B cell (primary cell): ENCODE data around the gene TRAF5. TPM values are rescaled to one million over a fixed set of nuclear protein-coding genes. Genes with fewer than 3 reads are reported as not detected.
A peak's percentile ranks its signal among the peaks of the same experiment; 100 is the strongest.

ENCODE experiments used
- ATAC-seq: fragments of 200-7000 bp; cut with Tn5 transposase; one replicate; pipeline ENCODE4 v1.10.0; 2021; ENCODE audit warnings: low read depth, mild to moderate bottlenecking, moderate number of reproducible peaks, moderate library complexity
- CTCF ChIA-PET: fragments of 350-600 bp; sonication (Branson Sonifier 250); formaldehyde crosslinking; loops from one replicate; lab custom pipeline; 2021; ENCODE audit warnings: antibody characterized with exemption, inconsistent platforms; lab: Charles Lee
- POLR2A ChIA-PET: fragments of 350-600 bp; sonication (Branson Sonifier 250); formaldehyde crosslinking; loops from one replicate; lab custom pipeline; 2021; ENCODE audit warnings: antibody characterized with exemption; lab: Charles Lee
- DNase-seq: peaks from one replicate; pipeline ENCODE4 v3.0.0; 2013
- H2AFZ ChIP-seq: 2 replicates; pipeline ENCODE4 v1.6.1; 2012; ENCODE audit warnings: mild to moderate bottlenecking, low read depth, low read length; ENCODE audit not compliant: insufficient read depth, poor library complexity, severe bottlenecking
- H3K27ac ChIP-seq, 2 donors: 1 replicate in 1 of 2; 2 replicates in 1 of 2; pipeline ENCODE4 v1.5.1; 2012 to 2013; ENCODE audit warnings: low read length in 2 of 2, mild to moderate bottlenecking in 2 of 2, moderate library complexity in 1 of 2
- H3K27me3 ChIP-seq, 4 experiments: fragments of 200-600 bp in 1 of 4; sonication (generic) in 1 of 4; replicated peaks in 1 of 4; 1 replicate in 2 of 4; 2 replicates in 2 of 4; pipeline versions ENCODE4 v1.6.1 to v1.7.0; 2013 to 2016; ENCODE audit warnings: low read length in 3 of 4, mild to moderate bottlenecking in 2 of 4, mixed read lengths in 1 of 4, moderate library complexity in 1 of 4; ENCODE audit not compliant: insufficient read depth in 4 of 4, control insufficient read depth in 3 of 4; ENCODE audit errors: control extremely low read depth in 1 of 4
- H3K36me3 ChIP-seq, 2 experiments: replicated peaks in 1 of 2; 1 replicate in 1 of 2; 2 replicates in 1 of 2; pipeline versions ENCODE4 v1.6.1 to v1.7.1; 2013; ENCODE audit warnings: low read length in 1 of 2; ENCODE audit not compliant: insufficient read depth in 2 of 2, control insufficient read depth in 1 of 2; ENCODE audit errors: control extremely low read depth in 1 of 2, extremely low read depth in 1 of 2
- H3K4me1 ChIP-seq, 2 donors: fragments of 200-600 bp in 1 of 2; sonication (generic) in 1 of 2; 1 replicate in 1 of 2; 2 replicates in 1 of 2; pipeline versions ENCODE4 v1.5.1 to v1.6.1; 2013 to 2017; ENCODE audit warnings: low read length in 2 of 2; ENCODE audit not compliant: control insufficient read depth in 2 of 2, insufficient read depth in 2 of 2
- H3K4me2 ChIP-seq: replicated peaks from 2 replicates; pipeline ENCODE3; 2012; ENCODE audit warnings: mild to moderate bottlenecking, low read depth, low read length; ENCODE audit not compliant: poor library complexity, severe bottlenecking
- H3K4me3 ChIP-seq, 5 experiments: fragments of 200-600 bp in 1 of 5; sonication (generic) in 1 of 5; 1 replicate in 3 of 5; 2 replicates in 2 of 5; pipeline versions ENCODE4 v1.5.1 to v1.7.0; 2011 to 2016; ENCODE audit warnings: low read length in 4 of 5, mild to moderate bottlenecking in 4 of 5, low read depth in 2 of 5, control low read depth in 1 of 5, moderate library complexity in 1 of 5; ENCODE audit not compliant: insufficient read depth in 1 of 5; ENCODE audit errors: control extremely low read depth in 1 of 5, extremely low read depth in 1 of 5
- H3K79me2 ChIP-seq: fragments of 200-600 bp; sonication (generic); one replicate; pipeline ENCODE4 v1.6.0; 2016; ENCODE audit warnings: low read length; ENCODE audit not compliant: control insufficient read depth, insufficient read depth
- H3K9ac ChIP-seq: fragments of 200-600 bp; sonication (generic); 2 replicates; pipeline ENCODE4 v1.6.1; 2017; ENCODE audit warnings: mild to moderate bottlenecking, low read length, moderate library complexity
- H3K9me3 ChIP-seq, 3 donors: one replicate each; pipeline versions ENCODE4 v1.6.1 to v1.7.1; 2013; ENCODE audit warnings: low read length in 2 of 3; ENCODE audit not compliant: control insufficient read depth in 2 of 3, insufficient read depth in 1 of 3; ENCODE audit errors: control extremely low read depth in 1 of 3
- H4K20me1 ChIP-seq: 2 replicates; pipeline ENCODE4 v1.6.0; 2012; ENCODE audit warnings: mild to moderate bottlenecking, low read length; ENCODE audit not compliant: insufficient read depth, control insufficient read depth, poor library complexity, severe bottlenecking
- H3K27ac Mint-ChIP-seq: one replicate; pipeline ENCODE4 v1.8.0; 2021; ENCODE audit warnings: mixed read lengths
- H3K27me3 Mint-ChIP-seq: one replicate; pipeline ENCODE4 v1.8.0; 2021; ENCODE audit warnings: mixed read lengths
- H3K4me1 Mint-ChIP-seq: one replicate; pipeline ENCODE4 v1.8.0; 2021; ENCODE audit warnings: mixed read lengths
- H3K4me3 Mint-ChIP-seq: one replicate; pipeline ENCODE4 v1.8.0; 2021; ENCODE audit warnings: mixed read lengths
- H3K9me3 Mint-ChIP-seq: one replicate; pipeline ENCODE4 v1.8.0; 2022; ENCODE audit warnings: mixed read lengths; ENCODE audit not compliant: insufficient read depth
- EZH2 ChIP-seq: IDR thresholded peaks from 2 replicates; pipeline ENCODE4 v1.6.1; 2012; ENCODE audit warnings: borderline replicate concordance, low read depth, mild to moderate bottlenecking, moderate library complexity, low read length; ENCODE audit not compliant: insufficient read depth, poor library complexity, severe bottlenecking
- WGBS: methylation state at CpG from one replicate; pipeline ENCODE4 v1.1.5; 2013; ENCODE audit warnings: missing lambda C conversion rate; ENCODE audit not compliant: insufficient coverage; 5-methylcytosine and 5-hydroxymethylcytosine counted together
- intact Hi-C: fragments of 100-400 bp; cut with micrococcal nuclease; formaldehyde crosslinking; loops from one replicate; pipeline ENCODE4 v1.10.0; 2022
- polyA plus RNA-seq: library from polyadenylated mRNA; depleted of rRNA; stranded (reverse); fragments of >200 nt; gene quantifications from 2 replicates; pipeline ENCODE4 v1.2.3, GENCODE V29; 2012
- total RNA-seq, 2 donors: library from RNA; stranded (reverse); fragments of 120-200 nt in 1 of 2; gene quantifications; 1 replicate in 1 of 2; 2 replicates in 1 of 2; pipeline versions ENCODE4 v1.2.3 to v1.2.4, GENCODE V29; 2013 to 2022
- TF ChIP-seq, protein P1 (sequence below): fragments of 200-600 bp; IDR thresholded peaks from one replicate; pipeline ENCODE4 v1.8.0; 2022; ENCODE audit warnings: antibody characterized with exemption, mild to moderate bottlenecking

TRAF5 gene
- total and polyA plus RNA-seq, 2 donors (not counting 1 experiment from before 2014, with no cell fraction given) = 129 to 143 TPM

- Histone ChIP-seq H3K4me2 (peak overlapping the region; percentile 79), H3K27ac (peak overlapping the region; percentile 96 to 98), H3K27me3 (no peaks in the 10 kb centered on the region), H3K36me3 (peaks cover 0 to 5% of the 10 kb centered on the region in 2 experiments), H3K9me3 (no peaks in the 10 kb centered on the region), H3K79me2 (peaks cover 8% of the 10 kb centered on the region), H2AFZ (peak overlapping the region; percentile 95), H3K9ac (peak overlapping the region; percentile 90), H3K4me1 (peaks cover 13 to 14% of the 10 kb centered on the region in 2 donors), H4K20me1 (no peaks in the 10 kb centered on the region), H3K4me3 (peak overlapping the region; percentile 75 to 92 (median 88))
- ATAC-seq = no peak
- POLR2A ChIA-PET = interaction anchor here (0.5 kb wide), 1 partner anchor 12 kb away, joined by 3 read pairs; no protein-coding TSS in a partner anchor
- Mint-ChIP-seq H3K27ac (peak overlapping the region; percentile 100), H3K4me1 (peaks cover 22% of the 10 kb centered on the region), H3K9me3 (no peaks in the 10 kb centered on the region), H3K27me3 (no peaks in the 10 kb centered on the region), H3K4me3 (peak overlapping the region; percentile 89)
- CTCF ChIA-PET = interaction anchor here (0.7 to 1.3 kb wide), 6 partner anchors 25 to 1559 kb away, joined by 3 to 6 read pairs (median 4); no protein-coding TSS in a partner anchor
- DNase-seq = no peak
- intact Hi-C loops = loop anchor here (1.0 to 10.0 kb wide), 7 partner anchors 35 to 447 kb away; partner anchors contain the start of gene SLC30A1
- 5% methylated on average over 9 of the region's 17 CpGs for WGBS
- TF ChIP-seq EZH2 = no peak
- TF ChIP-seq, protein P1, sequence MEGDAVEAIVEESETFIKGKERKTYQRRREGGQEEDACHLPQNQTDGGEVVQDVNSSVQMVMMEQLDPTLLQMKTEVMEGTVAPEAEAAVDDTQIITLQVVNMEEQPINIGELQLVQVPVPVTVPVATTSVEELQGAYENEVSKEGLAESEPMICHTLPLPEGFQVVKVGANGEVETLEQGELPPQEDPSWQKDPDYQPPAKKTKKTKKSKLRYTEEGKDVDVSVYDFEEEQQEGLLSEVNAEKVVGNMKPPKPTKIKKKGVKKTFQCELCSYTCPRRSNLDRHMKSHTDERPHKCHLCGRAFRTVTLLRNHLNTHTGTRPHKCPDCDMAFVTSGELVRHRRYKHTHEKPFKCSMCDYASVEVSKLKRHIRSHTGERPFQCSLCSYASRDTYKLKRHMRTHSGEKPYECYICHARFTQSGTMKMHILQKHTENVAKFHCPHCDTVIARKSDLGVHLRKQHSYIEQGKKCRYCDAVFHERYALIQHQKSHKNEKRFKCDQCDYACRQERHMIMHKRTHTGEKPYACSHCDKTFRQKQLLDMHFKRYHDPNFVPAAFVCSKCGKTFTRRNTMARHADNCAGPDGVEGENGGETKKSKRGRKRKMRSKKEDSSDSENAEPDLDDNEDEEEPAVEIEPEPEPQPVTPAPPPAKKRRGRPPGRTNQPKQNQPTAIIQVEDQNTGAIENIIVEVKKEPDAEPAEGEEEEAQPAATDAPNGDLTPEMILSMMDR = no peak
Measured at GRCh38 chr1:211382182-211382713, 55.6 kb downstream of the TRAF5 start.
